GM12872 (cell line): ENCODE measurements around the gene ZDHHC3.

Experiments
- TF ChIP-seq, protein P1 (sequence below): IDR thresholded peaks from 3 replicates; pipeline ENCODE4 v1.5.1; 2011; ENCODE audit warnings: low read depth, mild to moderate bottlenecking, low read length, moderate library complexity; ENCODE audit not compliant: insufficient read depth

ZDHHC3 gene

GRCh38 chr3:45012577-45012976, 36.6 kb upstream of the ZDHHC3 start:
- TF ChIP-seq, protein P1, sequence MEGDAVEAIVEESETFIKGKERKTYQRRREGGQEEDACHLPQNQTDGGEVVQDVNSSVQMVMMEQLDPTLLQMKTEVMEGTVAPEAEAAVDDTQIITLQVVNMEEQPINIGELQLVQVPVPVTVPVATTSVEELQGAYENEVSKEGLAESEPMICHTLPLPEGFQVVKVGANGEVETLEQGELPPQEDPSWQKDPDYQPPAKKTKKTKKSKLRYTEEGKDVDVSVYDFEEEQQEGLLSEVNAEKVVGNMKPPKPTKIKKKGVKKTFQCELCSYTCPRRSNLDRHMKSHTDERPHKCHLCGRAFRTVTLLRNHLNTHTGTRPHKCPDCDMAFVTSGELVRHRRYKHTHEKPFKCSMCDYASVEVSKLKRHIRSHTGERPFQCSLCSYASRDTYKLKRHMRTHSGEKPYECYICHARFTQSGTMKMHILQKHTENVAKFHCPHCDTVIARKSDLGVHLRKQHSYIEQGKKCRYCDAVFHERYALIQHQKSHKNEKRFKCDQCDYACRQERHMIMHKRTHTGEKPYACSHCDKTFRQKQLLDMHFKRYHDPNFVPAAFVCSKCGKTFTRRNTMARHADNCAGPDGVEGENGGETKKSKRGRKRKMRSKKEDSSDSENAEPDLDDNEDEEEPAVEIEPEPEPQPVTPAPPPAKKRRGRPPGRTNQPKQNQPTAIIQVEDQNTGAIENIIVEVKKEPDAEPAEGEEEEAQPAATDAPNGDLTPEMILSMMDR, result no peak

GRCh38 chr3:45011756-45012508, 36.0 kb upstream of the ZDHHC3 start:
- TF ChIP-seq, protein P1, result no peak

DNA sequence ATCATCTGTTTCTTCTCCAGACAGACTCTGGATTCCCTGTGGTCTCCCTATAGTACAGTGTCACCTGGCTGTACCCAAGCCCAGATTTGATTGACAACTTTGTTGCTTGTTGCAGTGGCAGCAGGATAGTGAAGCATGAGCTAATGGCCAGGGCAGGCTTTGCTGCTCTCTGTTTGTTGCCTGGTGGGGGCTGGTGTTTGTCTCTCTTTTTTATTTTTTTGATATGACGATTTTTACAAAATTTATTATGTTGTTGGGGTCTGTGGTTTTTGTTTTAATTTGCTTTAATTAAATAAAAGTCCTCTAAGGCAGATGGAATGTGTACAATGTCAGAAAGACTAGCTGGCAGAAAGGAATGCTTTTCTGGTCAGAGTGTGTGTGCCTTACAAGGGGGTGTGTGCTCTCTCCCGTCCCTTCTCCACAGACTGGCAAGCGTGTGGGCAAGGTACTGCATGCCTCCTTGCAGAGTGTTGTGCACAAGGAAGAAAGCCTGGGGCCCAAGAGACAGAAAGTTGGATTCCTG, 34.9 kb upstream of the ZDHHC3 start:
- TF ChIP-seq, protein P1, result no peak

GRCh38 chr3:45009868-45010267, 33.9 kb upstream of the ZDHHC3 start:
- TF ChIP-seq, protein P1, result no peak

GRCh38 chr3:45008117-45008516, 32.1 kb upstream of the ZDHHC3 start:
- TF ChIP-seq, protein P1, result no peak

DNA sequence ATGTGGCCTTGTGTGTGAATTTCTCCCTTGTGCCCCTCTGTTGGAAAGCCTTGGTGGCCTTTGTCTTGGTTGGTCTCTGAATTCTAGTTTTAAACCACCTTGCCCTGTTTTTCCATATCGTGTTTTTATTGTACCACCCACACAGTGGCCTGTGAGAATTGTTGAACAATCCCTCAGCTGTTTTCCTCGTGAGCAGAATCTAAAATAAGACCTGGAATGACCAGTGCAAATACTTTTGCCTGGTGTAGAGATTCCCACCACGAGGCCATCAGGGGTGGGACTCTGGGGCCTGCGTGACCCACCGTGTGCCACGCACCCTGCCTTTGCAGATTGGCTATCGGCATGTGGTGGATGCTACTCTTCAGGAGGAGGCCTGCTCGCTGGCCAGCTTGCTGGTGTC, 31.1 kb upstream of the ZDHHC3 start:
- TF ChIP-seq, protein P1, result no peak

DNA sequence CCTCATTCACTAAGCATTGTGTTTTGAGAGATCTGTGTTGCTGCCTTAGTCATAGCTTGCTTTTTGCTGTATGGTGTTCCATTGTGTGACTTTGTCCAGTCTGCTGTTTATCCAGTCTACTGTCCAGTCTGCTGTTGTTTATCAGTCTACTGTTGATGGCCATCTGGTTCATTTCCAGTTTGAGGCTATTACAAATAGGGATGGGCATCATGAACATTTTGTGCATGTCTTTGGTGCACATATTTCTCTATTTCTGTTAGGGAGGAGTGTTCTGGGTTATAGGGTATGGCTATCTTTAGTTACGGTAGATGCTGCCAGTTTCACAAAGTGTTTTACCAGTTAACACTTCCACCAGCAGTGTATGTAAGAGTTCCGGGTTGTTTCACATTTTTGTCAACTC, 27.9 kb upstream of the ZDHHC3 start:
- TF ChIP-seq, protein P1, result no peak
